K562 (cell line): ENCODE measurements around the gene GPR55. TPM values are rescaled to one million over a fixed set of nuclear protein-coding genes. Genes with fewer than 3 reads are reported as not detected.

ENCODE experiments used
- ATF2 ChIP-seq: sonication (generic); formaldehyde crosslinking; IDR thresholded peaks from 2 replicates; pipeline ENCODE4 v1.8.1; 2022; ENCODE audit warnings: missing genetic modification reagents
- GABPA ChIP-seq: fragments of 200-800 bp; sonication (Bioruptor generic); conservative IDR thresholded peaks from 2 replicates; pipeline ENCODE4 v1.6.1; 2016; ENCODE audit warnings: low read depth, missing genetic modification characterization, missing compliant biosample characterization
- GABPB1 ChIP-seq: sonication (generic); formaldehyde crosslinking; IDR thresholded peaks from 2 replicates; pipeline ENCODE4 v1.8.0; 2022; ENCODE audit warnings: mild to moderate bottlenecking, missing genetic modification reagents
- ID3 ChIP-seq, 2 experiments: fragments of 250-450 bp in 1 of 2; fragments of 450-650 bp in 1 of 2; sonication (Bioruptor Pico) in 1 of 2; IDR thresholded peaks; 2 replicates each; pipeline versions ENCODE4 v1.6.1 to v1.8.0; 2016 to 2021; ENCODE audit warnings: mild to moderate bottlenecking in 2 of 2, moderate library complexity in 2 of 2, missing compliant biosample characterization in 1 of 2, missing genetic modification characterization in 1 of 2
- PKNOX1 ChIP-seq: fragments of 450-650 bp; IDR thresholded peaks from 2 replicates; pipeline ENCODE4 v1.6.1; 2016
- POLR2AphosphoS5 ChIP-seq: IDR thresholded peaks from 2 replicates; pipeline ENCODE4 v1.6.1; 2011; ENCODE audit warnings: mild to moderate bottlenecking, low read depth, low read length, moderate library complexity; ENCODE audit not compliant: control insufficient read depth, insufficient read depth
- RB1 ChIP-seq: fragments of 450-650 bp; IDR thresholded peaks from 2 replicates; pipeline ENCODE4 v1.6.1; 2017; ENCODE audit warnings: low read depth, mild to moderate bottlenecking
- TOE1 ChIP-seq, 2 experiments: fragments of 450-650 bp in 1 of 2; sonication (generic) in 1 of 2; formaldehyde crosslinking in 1 of 2; IDR thresholded peaks; 2 replicates each; pipeline versions ENCODE4 v1.7.1 to v1.8.0; 2016 to 2022; ENCODE audit warnings: borderline replicate concordance in 2 of 2, mild to moderate bottlenecking in 2 of 2, antibody characterized with exemption in 1 of 2, inconsistent platforms in 1 of 2, low read depth in 1 of 2, missing genetic modification reagents in 1 of 2, moderate library complexity in 1 of 2
- ZEB2 ChIP-seq: fragments of 450-650 bp; IDR thresholded peaks from 2 replicates; pipeline ENCODE4 v1.6.1; 2016
- ZFX ChIP-seq: sonication (generic); formaldehyde crosslinking; IDR thresholded peaks from 2 replicates; pipeline ENCODE4 v1.8.0; 2022; ENCODE audit warnings: mild to moderate bottlenecking, missing genetic modification reagents, moderate library complexity
- ZHX1 ChIP-seq: fragments of 150-350 bp; conservative IDR thresholded peaks from 2 replicates; pipeline ENCODE4 v1.6.1; 2014; ENCODE audit warnings: low read length
- ZNF609 ChIP-seq: sonication (generic); formaldehyde crosslinking; IDR thresholded peaks from 2 replicates; pipeline ENCODE4 v1.8.1; 2023; ENCODE audit warnings: missing genetic modification reagents, mild to moderate bottlenecking, borderline replicate concordance
- polyA plus RNA-seq, 8 experiments: library from polyadenylated mRNA; depleted of rRNA in 4 of 8; stranded (reverse) in 5 of 8; unstranded in 3 of 8; fragments of >200 nt; fragmentation: Nextera tagmentation in 2 of 8; fragmentation: Illumina TruSeq in 1 of 8; extraction: Ambion mirVana in 2 of 8; extraction: Trizol in 1 of 8; gene quantifications; 2 replicates each; pipeline versions ENCODE4 v1.2.1 to v1.2.3, GENCODE V29; 2011 to 2014; ENCODE audit warnings: inconsistent platforms in 1 of 8, missing spikeins in 1 of 8
- total RNA-seq, 7 experiments: library from RNA; depleted of rRNA in 6 of 7; stranded (reverse); fragments of >200 nt in 6 of 7; fragmentation: Illumina TruSeq in 2 of 7; extraction: Trizol in 2 of 7; gene quantifications; 2 replicates each; pipeline versions ENCODE4 v1.2.1 to v1.2.3, GENCODE V29; 2011 to 2021; ENCODE audit warnings: low replicate concordance in 1 of 7

GPR55 gene
- total and polyA plus RNA-seq, 9 of the 15 experiments (the other 6 are each of a cell fraction or from before 2014, with no cell fraction given): 0.11 to 0.49 (median 0.27) TPM

GRCh38 chr2:230864605-230865306, 60.3 kb downstream of the GPR55 start, which contains the start of gene ITM2C (continued):
- TF ChIP-seq ZNF609 (CRISPR knock-in tag): no peak
- TF ChIP-seq GABPB1 (CRISPR knock-in tag): peak; percentile 76
- TF ChIP-seq ZFX (CRISPR knock-in tag): peak; percentile 55
- TF ChIP-seq PKNOX1: peak; percentile 69
- no peak for TF ChIP-seq ZHX1
- no peak for TF ChIP-seq ATF2
- no peak for TF ChIP-seq ID3 (CRISPR knock-in tag; IDR thresholded peaks at IDR 0.05)
- TF ChIP-seq ID3 (tag; IDR thresholded peaks at IDR 0.05): 0 out of 2 replicates have a peak, but pooled peaks have one; percentile 2
- TF ChIP-seq POLR2AphosphoS5: 0 out of 2 replicates have a peak, but pooled peaks have one; percentile 41
- TF ChIP-seq RB1: peak; percentile 40; the same call in 1 of the 2 replicates
- TF ChIP-seq TOE1 (IDR thresholded peaks at IDR 0.05; ENCODE audit: borderline replicate concordance): 0 out of 2 replicates have a peak, but pooled peaks have one; percentile 41
- no peak for TF ChIP-seq TOE1 (CRISPR knock-in tag; IDR thresholded peaks at IDR 0.05; ENCODE audit: borderline replicate concordance, low read depth)
- TF ChIP-seq ZEB2: 0 out of 2 replicates have a peak, but pooled peaks have one; percentile 37
- peak; percentile 79 for TF ChIP-seq GABPA
